Lower leg skin (tissue), 3 donors: Measurements from ENCODE around the gene AFG3L2.

Experiments used
- CTCF ChIP-seq, 3 donors: fragments of 450-650 bp; IDR thresholded peaks; one replicate each; pipeline ENCODE4 v1.5.1; 2016; ENCODE audit warnings: antibody characterized with exemption in 3 of 3, mild to moderate bottlenecking in 3 of 3, moderate library complexity in 2 of 3
- POLR2A ChIP-seq, 2 donors: fragments of 450-650 bp; IDR thresholded peaks; one replicate each; pipeline ENCODE4 v1.6.1; 2016 to 2017; ENCODE audit warnings: antibody characterized with exemption in 2 of 2, mild to moderate bottlenecking in 1 of 2, moderate library complexity in 1 of 2

GRCh38 chr18:12309683-12310198 is 67.3 kb downstream of the AFG3L2 start:
- TF ChIP-seq CTCF (IDR thresholded peaks at IDR 0.05) (no peak), POLR2A (IDR thresholded peaks at IDR 0.05) (no peak)
